ES-I3 (cell line): Measurements from ENCODE around the gene TMEM184A.
A peak's percentile ranks its signal among the peaks of the same experiment; 100 is the strongest.

Source experiments
- H3K36me3 ChIP-seq: 2 replicates; pipeline ENCODE4 v1.6.1; 2013; ENCODE audit warnings: mild to moderate bottlenecking, low read length, control low read depth, moderate library complexity; ENCODE audit not compliant: insufficient read depth
- H3K4me1 ChIP-seq: 2 replicates; pipeline ENCODE4 v1.6.1; 2013; ENCODE audit warnings: mild to moderate bottlenecking, control low read depth, low read length; ENCODE audit not compliant: insufficient read depth
- H3K9ac ChIP-seq: 2 replicates; pipeline ENCODE4 v1.6.1; 2013; ENCODE audit warnings: low read depth, mild to moderate bottlenecking, low read length, moderate library complexity
- H3K9me3 ChIP-seq: 2 replicates; pipeline ENCODE4 v1.6.1; 2013; ENCODE audit warnings: mild to moderate bottlenecking, low read length, moderate library complexity; ENCODE audit not compliant: control insufficient read depth, insufficient read depth

Gene TMEM184A

DNA sequence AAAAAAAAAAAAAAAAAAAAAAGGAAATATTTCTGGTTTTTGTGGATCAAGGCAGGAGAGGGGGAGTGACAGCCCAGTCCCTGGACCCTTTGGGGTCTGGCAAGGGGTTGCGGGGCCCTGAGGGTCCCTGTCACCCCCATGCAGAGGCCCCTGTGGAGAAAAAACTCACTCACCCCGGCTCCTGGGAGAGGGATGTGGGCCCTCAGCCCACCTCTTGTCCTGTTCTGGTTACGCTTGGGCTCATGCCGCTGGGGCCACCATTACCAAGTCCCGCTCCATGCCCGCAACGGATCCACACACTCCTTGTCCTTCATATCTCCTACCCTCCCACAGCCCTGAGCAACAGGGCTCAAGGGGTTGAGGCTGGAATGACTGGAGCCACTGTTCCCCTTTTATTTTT, 1.0 kb upstream of the TMEM184A start:
- H3K9ac ChIP-seq: no peak overlapping the region
- peaks cover 10% of the 10 kb centered on the region; the same call in 1 of the 2 replicates for H3K4me1 ChIP-seq
- H3K9me3 ChIP-seq: no peaks in the 10 kb centered on the region
- no peaks in the 10 kb centered on the region for H3K36me3 ChIP-seq

DNA sequence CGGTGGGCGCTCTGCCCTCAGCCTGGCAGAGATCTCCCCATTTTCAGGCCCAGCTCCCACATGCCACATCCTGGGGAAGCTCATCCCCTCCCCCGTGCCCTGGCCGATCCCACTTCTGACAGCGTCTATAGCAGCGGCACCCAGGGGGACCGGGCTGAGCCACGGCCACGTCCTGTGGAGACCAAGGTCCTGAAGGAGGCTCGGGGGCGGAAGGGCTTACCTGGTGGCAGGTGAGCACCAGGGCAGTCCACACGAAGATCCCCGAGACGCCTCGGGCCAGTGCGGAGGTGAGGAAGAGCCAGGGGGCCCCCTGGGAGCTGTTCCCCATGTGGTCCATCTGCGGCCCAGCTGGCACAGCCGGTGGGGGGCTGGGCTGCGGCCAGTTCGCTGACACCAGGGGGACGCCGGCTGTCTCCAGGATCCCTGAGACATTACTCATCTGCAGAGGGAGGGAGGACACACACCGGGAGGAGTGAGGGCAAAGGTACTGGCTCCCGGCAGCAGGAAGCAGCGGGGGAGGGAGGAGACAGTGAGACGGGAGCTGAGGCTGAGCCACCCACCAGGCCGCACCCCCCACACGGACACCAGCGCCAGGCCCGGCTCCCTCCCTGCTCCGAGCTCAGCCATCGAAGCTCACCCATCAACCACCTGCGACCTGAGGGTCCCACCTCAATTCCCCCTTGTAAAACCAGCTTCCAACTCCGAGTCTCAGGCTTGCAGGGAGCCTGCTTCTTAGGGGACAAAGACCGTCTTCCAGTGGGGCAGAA, 776 bp downstream of the TMEM184A start:
- Histone ChIP-seq H3K9ac (peak overlapping the region; percentile 14; the same call in 1 of the 2 replicates), H3K9me3 (no peaks in the 10 kb centered on the region), H3K4me1 (peaks cover 10% of the 10 kb centered on the region; the same call in 1 of the 2 replicates)

DNA sequence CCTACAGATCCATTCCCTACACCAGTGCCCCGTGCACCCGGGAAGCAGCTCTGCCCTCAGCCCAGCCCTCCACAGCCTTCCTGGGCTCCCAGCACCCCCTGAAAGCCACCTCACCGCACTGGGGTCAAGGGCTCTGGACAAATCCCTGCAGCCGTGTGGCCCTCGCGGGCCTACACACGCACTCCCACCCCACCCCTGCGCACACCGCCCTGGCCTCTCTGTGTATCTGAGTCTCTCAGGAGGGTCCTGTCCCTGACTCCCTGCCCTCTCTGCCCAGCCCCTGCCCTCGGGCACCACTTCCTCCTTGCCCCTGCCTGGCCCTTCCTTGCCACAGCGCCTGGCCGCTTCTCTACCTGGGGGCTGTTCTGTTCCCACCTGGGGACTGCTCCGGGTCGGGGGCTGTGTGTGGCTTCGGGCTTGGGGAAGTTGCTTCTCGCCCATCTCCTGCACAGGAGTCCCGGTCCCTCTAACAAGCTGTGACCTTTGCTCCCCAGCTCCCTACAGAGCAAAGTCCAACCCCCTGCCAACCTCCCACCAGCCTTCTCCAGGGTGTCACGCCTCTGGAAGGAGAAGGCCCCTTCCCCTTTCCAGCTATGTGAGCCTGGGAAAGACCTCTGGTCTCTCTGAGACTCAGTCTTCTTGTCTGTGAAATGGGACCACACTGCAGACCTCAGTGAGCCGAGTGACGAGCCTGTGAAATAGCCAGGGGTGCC, 1.5 kb downstream of the TMEM184A start:
- Histone ChIP-seq H3K4me1 (peaks cover 10% of the 10 kb centered on the region; the same call in 1 of the 2 replicates), H3K36me3 (no peaks in the 10 kb centered on the region), H3K9me3 (no peaks in the 10 kb centered on the region), H3K9ac (no peak overlapping the region)

More for the DNA sequence above, 776 bp downstream of the TMEM184A start:
- no peaks in the 10 kb centered on the region for H3K36me3 ChIP-seq

DNA sequence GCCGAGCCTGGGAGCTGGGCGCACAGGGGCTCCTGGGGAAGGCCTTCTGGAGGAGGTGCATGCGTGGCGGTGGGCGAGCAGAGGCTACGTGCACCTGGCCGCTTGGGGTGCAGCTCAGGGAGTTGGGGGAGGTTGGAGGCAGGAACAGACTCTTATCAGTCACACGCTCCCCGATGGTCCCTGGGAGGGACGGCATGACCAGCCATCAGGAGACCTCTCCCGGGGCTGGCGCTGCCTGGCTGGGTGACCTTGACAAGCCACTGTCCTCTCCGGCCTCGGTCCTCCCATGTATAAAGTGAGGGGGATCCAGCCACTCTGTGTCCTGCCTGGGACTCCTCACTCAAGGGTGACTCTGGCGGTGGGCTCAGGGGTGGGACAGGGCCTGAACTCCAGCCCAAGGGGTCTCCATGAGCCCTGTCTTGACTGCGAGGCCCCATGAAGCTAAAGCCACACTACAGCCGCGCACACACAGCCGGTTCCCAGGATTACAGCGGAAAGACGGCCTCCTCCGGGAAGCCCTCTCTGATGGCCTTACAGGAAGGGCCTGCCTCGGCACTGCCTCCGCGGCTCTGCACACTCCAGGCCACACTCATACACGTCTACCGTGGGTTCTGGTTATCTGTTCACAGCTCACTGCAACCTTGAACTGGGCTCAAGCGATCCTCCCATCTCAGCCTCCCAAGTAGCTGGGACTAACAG, 2.3 kb downstream of the TMEM184A start:
- Histone ChIP-seq H3K36me3 (no peaks in the 10 kb centered on the region), H3K9me3 (no peaks in the 10 kb centered on the region), H3K4me1 (peaks cover 10% of the 10 kb centered on the region; the same call in 1 of the 2 replicates), H3K9ac (no peak overlapping the region)

DNA sequence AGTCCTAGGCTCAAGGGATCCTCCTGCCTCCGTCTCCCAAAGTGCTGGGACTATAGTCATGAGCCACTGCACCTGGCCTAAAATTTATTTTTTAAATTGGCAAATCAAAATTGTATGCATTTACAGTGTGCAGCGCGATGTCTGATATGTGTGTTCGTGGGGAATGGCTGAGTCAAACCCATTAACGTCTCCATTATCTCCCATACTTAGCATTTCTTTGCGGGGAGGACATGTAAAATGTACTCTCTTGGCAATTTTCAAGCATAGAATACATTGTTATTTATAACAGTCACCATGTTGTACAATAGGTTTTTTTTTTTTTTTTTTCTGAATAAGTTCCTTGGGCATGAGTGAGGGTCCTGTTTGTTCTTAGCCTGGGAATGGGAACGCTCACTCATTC, 3.8 kb downstream of the TMEM184A start:
- peaks cover 10% of the 10 kb centered on the region; the same call in 1 of the 2 replicates for H3K4me1 ChIP-seq
- H3K9me3 ChIP-seq: no peaks in the 10 kb centered on the region
- H3K36me3 ChIP-seq: no peaks in the 10 kb centered on the region
- H3K9ac ChIP-seq: no peak overlapping the region

DNA sequence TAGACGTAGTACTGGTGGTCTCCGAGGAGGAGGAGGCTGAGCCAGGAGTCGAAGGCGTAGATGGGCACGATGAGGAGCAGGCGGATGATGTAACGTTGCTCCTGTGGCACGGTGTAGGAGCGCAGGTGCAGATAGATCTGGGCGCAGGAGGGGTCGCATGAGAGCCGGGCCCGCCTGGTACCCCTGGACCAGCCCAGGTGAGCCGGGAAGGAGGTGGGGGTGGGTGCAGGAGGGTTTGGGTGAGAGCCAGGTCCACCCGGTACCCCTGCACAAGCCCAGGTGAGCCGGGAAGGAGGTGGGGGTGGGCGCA, 5.2 kb downstream of the TMEM184A start:
- H3K36me3 ChIP-seq: no peaks in the 10 kb centered on the region
- no peak overlapping the region for H3K9ac ChIP-seq
- peaks cover 7% of the 10 kb centered on the region; the same call in 1 of the 2 replicates for H3K4me1 ChIP-seq
- no peaks in the 10 kb centered on the region for H3K9me3 ChIP-seq

DNA sequence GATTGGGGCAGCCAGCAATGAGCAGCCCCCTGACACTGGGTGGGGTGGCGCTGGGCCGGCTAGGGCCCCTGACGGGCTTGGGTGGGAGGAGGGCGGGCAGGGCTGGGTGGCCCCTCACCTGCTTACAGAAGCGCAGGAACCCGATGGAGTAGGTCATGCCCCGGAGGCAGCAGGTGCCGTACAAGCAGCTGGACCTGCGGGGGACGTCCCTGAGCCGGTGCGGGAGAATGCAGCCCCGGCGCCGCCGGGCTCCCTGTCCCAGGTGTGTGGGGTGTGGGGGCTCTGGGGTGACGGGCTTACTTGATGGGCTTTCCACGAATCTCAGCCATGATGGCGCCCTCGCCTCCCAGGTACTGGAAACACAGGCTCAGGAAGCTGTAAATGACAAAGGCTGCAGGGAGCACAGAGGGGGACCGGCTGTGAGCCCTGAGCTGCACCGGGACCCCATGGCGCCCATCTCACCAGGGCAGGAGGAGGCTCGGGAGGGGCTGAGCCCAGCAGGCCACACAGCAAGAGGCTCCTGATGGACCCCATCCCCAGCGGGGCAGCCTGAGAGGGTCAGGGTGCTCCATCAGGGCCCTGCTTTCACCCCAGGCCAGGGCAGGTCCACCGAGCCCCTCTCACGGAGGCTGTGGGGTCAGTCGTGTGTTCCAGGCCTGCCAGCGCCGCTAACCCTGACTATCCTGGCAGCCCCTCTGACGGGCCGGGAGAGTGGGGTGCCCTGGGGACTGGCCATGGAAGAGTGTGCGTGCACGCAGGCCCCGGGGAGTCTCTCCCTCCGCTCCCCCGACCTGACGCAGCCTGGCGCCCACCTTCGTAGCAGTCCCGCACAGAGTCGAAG, 5.8 kb downstream of the TMEM184A start:
- peaks cover 4% of the 10 kb centered on the region; the same call in 1 of the 2 replicates for H3K4me1 ChIP-seq
- H3K9me3 ChIP-seq: no peaks in the 10 kb centered on the region
- no peaks in the 10 kb centered on the region for H3K36me3 ChIP-seq
- H3K9ac ChIP-seq: no peak overlapping the region

DNA sequence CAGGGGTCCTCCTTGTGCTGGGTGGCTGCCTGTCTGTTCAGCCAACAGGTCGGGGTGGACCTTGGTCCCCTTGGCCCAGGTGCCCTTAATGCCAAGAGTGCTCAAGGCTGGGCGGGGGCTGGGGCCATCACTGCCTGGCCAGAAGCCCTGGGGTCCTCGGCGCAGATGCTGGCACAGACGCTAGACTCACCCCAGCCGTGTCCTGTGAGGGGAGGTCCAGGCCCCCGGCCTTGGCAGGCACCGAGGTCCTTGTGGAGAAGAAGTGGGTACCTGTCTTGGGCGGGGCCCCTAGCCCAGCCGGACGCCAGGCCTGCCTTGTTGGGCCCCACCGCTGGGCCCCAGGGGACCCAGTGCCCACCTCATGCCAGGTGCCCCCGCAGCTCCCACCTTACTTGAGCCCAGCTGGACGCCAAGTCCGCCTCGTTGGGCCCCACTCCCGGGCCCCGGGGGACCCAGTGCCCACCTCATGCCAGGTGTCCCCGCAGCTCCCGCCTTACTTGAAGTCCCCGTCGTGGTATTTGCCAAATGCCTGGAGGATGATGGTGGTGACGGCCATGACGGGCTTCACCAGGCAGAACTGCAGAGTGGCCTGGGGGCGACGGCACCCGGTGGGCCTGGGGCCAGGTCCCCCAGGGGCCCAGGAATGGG, 6.5 kb downstream of the TMEM184A start:
- H3K36me3 ChIP-seq: no peaks in the 10 kb centered on the region
- no peaks in the 10 kb centered on the region for H3K9me3 ChIP-seq
- H3K4me1 ChIP-seq: no peaks in the 10 kb centered on the region
- no peak overlapping the region for H3K9ac ChIP-seq

DNA sequence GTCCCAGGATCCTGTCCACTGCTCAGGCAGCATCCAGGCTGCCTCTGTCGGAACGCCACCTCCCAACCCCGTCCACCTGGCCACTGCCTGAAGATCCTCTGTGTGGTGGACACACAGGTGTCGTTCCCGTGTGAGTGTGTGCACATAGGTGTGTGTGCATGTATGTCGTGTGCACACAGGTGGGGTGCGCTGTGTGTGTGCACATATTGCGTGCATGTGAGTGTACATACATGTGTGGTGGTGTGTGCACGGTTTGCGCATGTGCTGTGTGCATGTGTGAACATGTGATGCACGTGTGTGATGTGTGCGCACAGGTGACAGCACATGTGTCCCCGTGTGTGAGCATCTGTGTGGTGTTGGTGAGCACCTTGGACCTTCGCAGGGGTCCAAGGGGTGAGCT, 7.1 kb downstream of the TMEM184A start:
- Histone ChIP-seq H3K4me1 (no peaks in the 10 kb centered on the region), H3K36me3 (no peaks in the 10 kb centered on the region), H3K9ac (no peak overlapping the region), H3K9me3 (no peaks in the 10 kb centered on the region)

DNA sequence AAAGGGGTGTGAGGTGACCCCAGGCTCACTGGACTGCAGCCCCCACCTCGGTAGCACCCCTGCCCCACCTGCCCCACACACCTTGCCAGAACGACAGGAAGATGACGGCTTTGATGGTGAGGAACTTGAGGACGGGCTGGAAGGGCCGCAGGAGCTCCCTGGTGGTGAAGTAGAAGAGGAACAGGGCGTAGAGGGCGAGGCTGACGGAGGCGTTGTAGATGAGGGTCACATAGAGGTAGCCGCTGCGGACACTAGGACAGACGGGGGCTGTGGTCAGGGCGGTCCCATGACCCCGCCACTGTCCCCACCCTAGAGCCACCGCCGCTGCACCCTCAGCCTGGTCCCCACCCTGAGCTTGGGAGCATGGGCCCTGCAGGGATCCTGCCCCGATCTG, 7.6 kb downstream of the TMEM184A start:
- Histone ChIP-seq H3K9ac (no peak overlapping the region), H3K4me1 (no peaks in the 10 kb centered on the region), H3K9me3 (no peaks in the 10 kb centered on the region), H3K36me3 (no peaks in the 10 kb centered on the region)

DNA sequence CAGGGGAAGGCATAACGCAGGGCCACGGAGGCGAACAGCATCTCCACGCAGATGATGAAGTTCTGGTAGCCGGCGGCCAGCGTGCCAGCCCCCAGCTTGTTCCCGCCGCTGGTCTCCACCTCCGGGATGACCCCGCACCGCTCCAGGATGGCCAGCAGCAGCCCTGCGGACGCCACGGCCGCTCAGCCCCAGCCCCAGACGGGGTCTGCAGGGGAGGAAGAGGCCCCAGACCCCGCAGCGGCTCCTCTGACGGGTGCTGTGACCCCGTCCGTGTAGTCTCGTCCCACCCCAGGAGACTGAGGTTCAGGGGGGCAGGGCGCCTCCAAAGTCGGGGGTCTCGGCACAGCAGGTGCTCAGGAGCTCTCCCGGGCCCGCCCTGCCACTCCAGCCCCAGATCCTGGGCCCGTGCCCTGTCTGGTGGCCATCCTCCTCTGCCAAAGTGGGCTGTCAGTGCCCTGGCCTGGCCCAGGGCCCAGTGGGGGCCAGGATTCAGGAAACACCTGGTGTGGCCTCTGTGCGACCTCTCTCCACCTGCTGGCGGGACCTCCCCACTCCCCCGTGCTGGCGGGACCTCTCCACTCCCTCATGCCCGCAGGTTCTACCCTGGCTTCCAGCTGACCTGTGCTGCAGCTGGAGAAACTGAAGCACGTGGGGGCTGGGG, 8.1 kb downstream of the TMEM184A start:
- no peaks in the 10 kb centered on the region for H3K9me3 ChIP-seq
- no peak overlapping the region for H3K9ac ChIP-seq
- H3K36me3 ChIP-seq: no peaks in the 10 kb centered on the region
- no peaks in the 10 kb centered on the region for H3K4me1 ChIP-seq

DNA sequence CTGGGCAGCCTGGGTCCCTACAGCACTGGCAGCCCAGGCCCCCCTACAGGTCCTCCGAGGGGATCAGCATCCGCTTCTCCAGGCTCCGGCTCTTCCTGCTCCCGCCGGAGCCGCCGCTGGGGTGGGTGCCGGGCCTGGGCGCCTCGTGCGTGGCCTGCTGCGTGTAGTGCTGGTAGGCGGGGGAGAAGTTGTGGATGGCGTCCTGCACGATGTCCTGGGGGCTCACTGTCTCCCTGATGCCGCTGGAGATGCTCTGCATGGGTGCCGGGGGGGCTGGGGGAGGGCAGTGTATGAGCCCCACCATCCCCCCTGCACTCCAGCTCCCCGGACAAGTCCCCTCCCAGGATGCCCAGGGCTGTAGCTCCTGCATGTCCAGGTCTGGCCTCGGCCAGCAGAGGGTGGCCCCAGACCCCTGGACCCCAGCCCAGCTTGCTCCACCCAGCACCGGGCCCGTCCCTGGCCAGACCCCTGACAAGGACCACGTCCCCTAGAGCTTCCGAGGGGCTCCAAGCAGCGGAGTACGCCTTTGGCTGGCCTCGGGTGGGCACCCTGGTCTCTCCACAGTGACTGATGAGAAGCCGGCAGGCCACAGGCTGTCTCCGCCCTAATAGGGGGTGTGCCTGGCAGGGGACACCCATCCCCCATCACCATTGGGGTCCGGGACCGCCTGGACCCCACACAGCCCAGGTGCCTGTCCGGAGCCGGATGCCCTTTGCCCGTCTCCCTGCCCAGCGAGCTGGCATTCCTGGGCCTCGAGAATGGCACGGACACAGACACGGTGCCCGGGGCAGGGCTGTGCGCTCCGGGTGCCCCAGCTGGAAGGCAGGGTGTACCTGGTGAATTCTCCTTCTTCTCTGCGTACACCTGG, 8.9 kb downstream of the TMEM184A start:
- Histone ChIP-seq H3K9ac (no peak overlapping the region), H3K4me1 (no peaks in the 10 kb centered on the region), H3K9me3 (no peaks in the 10 kb centered on the region), H3K36me3 (no peaks in the 10 kb centered on the region)
